Prostate gland (tissue), 2 donors: ENCODE results near the gene BPTF. TPM values are rescaled to one million over a fixed set of nuclear protein-coding genes. Genes with fewer than 3 reads are reported as not detected.

Experiments used
- DNase-seq: peaks from one replicate; pipeline ENCODE4 v3.0.0-alpha.2; 2019; ENCODE audit warnings: low spot score
- H3K27ac ChIP-seq, 2 donors: fragments of 200-600 bp; sonication (generic); 2 replicates each; pipeline ENCODE4 v1.5.1; 2017 to 2019
- H3K27me3 ChIP-seq: fragments of 200-600 bp; sonication (generic); replicated peaks from 2 replicates; pipeline ENCODE4 v1.5.1; 2019; ENCODE audit not compliant: insufficient read depth
- H3K36me3 ChIP-seq, 2 donors: fragments of 200-600 bp; sonication (generic); 1 replicate in 1 of 2; 2 replicates in 1 of 2; pipeline versions ENCODE4 v1.5.1 to v1.8.1; 2017 to 2019
- H3K4me1 ChIP-seq: fragments of 200-600 bp; sonication (generic); replicated peaks from 2 replicates; pipeline ENCODE4 v1.5.1; 2019
- H3K4me3 ChIP-seq, 2 donors: fragments of 200-600 bp; sonication (generic); 2 replicates each; pipeline ENCODE4 v1.5.1; 2017 to 2019
- H3K9me3 ChIP-seq: fragments of 200-600 bp; sonication (generic); 2 replicates; pipeline ENCODE4 v1.5.1; 2017
- POLR2A ChIP-seq: fragments of 450-650 bp; IDR thresholded peaks from one replicate; pipeline ENCODE4 v1.6.1; 2016; ENCODE audit warnings: antibody characterized with exemption, mild to moderate bottlenecking
- POLR2AphosphoS5 ChIP-seq: sonication (generic); formaldehyde crosslinking; IDR thresholded peaks from one replicate; pipeline ENCODE4 v1.6.1; 2017; ENCODE audit warnings: antibody characterized with exemption
- WGBS: methylation state at CpG from one replicate; pipeline ENCODE4 v1.1.5; 2018; 5-methylcytosine and 5-hydroxymethylcytosine counted together
- intact Hi-C: fragments of 100-400 bp; cut with DNase I; formaldehyde crosslinking; loops from one replicate; pipeline ENCODE4 v1.14.2; 2022
- total RNA-seq, 2 donors: library from RNA; depleted of rRNA; stranded (reverse); fragments of >200 nt; gene quantifications; one replicate each; pipeline ENCODE4 v1.1.0, GENCODE V29; 2016
- TF ChIP-seq, protein P1 (sequence below), 4 experiments: fragments of 200-600 bp in 2 of 4; fragments of 450-650 bp in 2 of 4; sonication (generic) in 2 of 4; IDR thresholded peaks; 1 replicate in 3 of 4; 2 replicates in 1 of 4; pipeline ENCODE4 v1.5.1; 2016 to 2019; ENCODE audit warnings: antibody characterized with exemption in 4 of 4, mild to moderate bottlenecking in 2 of 4, moderate library complexity in 2 of 4

BPTF gene
- total RNA-seq, 2 donors from 2014 or later, result 70.5 to 138 TPM

- DNase-seq, result no peak
- TF ChIP-seq POLR2A (no peak), POLR2AphosphoS5 (no peak)
- TF ChIP-seq, protein P1, sequence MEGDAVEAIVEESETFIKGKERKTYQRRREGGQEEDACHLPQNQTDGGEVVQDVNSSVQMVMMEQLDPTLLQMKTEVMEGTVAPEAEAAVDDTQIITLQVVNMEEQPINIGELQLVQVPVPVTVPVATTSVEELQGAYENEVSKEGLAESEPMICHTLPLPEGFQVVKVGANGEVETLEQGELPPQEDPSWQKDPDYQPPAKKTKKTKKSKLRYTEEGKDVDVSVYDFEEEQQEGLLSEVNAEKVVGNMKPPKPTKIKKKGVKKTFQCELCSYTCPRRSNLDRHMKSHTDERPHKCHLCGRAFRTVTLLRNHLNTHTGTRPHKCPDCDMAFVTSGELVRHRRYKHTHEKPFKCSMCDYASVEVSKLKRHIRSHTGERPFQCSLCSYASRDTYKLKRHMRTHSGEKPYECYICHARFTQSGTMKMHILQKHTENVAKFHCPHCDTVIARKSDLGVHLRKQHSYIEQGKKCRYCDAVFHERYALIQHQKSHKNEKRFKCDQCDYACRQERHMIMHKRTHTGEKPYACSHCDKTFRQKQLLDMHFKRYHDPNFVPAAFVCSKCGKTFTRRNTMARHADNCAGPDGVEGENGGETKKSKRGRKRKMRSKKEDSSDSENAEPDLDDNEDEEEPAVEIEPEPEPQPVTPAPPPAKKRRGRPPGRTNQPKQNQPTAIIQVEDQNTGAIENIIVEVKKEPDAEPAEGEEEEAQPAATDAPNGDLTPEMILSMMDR (IDR thresholded peaks at IDR 0.05), result no peak
- H3K9me3 ChIP-seq, result no peaks in the 10 kb centered on the region
- no peaks in the 10 kb centered on the region for H3K36me3 ChIP-seq
- H3K4me3 ChIP-seq, result no peak overlapping the region
- WGBS, result 77% methylated on average over 5 of the region's 5 CpGs
- no peak overlapping the region for H3K27ac ChIP-seq
- intact Hi-C loops, result no loop called here
- no peaks in the 10 kb centered on the region for H3K4me1 ChIP-seq
- no peaks in the 10 kb centered on the region for H3K27me3 ChIP-seq
Observed at GRCh38 chr17:67813803-67814180, 11.5 kb upstream of the BPTF start.

GRCh38 chr17:67818110-67819002 is 6.9 kb upstream of the BPTF start:
- 63% methylated on average over 7 of the region's 7 CpGs for WGBS
- no peak overlapping the region for H3K27ac ChIP-seq
- no peaks in the 10 kb centered on the region for H3K27me3 ChIP-seq
- TF ChIP-seq POLR2AphosphoS5, result no peak
- TF ChIP-seq, protein P1 (IDR thresholded peaks at IDR 0.05), result no peak
- TF ChIP-seq POLR2A, result no peak
- H3K4me1 ChIP-seq, result no peaks in the 10 kb centered on the region
- intact Hi-C loops, result no loop called here
- H3K4me3 ChIP-seq, result no peak overlapping the region
- DNase-seq, result no peak
- no peaks in the 10 kb centered on the region for H3K36me3 ChIP-seq
- no peaks in the 10 kb centered on the region for H3K9me3 ChIP-seq

GRCh38 chr17:67819722-67820121 is 5.6 kb upstream of the BPTF start:
- no peaks in the 10 kb centered on the region for H3K27me3 ChIP-seq
- no peak overlapping the region for H3K27ac ChIP-seq
- DNase-seq, result no peak
- H3K4me3 ChIP-seq, result no peak overlapping the region
- H3K9me3 ChIP-seq, result no peaks in the 10 kb centered on the region
- intact Hi-C loops, result loop anchor here (10.0 kb wide), 1 partner anchor 445 kb away; the partner anchor contains the start of gene PITPNC1
- H3K4me1 ChIP-seq, result no peaks in the 10 kb centered on the region
- WGBS, result 98% methylated on average over 5 of the region's 5 CpGs
- TF ChIP-seq, protein P1 (IDR thresholded peaks at IDR 0.05), result no peak
- TF ChIP-seq POLR2AphosphoS5, result no peak
- no peak for TF ChIP-seq POLR2A
- no peaks in the 10 kb centered on the region for H3K36me3 ChIP-seq

DNA sequence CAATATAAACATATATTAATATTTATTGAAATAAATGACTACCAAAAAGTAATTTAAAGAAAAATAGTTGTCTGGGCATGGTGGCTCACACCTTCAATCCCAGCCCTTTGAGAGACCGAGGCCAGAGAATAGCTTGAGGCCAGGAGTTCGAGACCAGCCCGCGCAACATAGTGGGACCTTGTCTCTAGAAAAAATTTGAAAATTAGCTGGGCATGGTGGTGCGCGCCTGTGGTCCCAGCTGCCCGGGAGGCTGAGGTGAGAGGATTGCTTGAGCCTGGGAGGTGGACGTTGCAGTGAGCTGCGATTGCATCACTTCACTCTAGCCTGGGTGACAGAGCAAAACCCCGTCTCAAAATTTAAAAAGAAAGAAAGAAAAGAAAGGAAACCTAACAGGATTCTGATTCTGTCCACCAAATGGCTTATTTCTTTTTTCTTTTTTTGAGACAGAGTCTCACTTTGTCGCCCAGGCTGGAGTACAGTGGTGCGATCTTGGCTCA is 3.4 kb upstream of the BPTF start:
- no peak for DNase-seq
- intact Hi-C loops, result loop anchor here (10.0 kb wide), 1 partner anchor 447 kb away; the partner anchor contains the start of gene PITPNC1
- H3K4me1 ChIP-seq, result no peaks in the 10 kb centered on the region

More for the DNA sequence above, 3.4 kb upstream of the BPTF start:
- WGBS, result 91% methylated on average over 12 of the region's 12 CpGs
- Histone ChIP-seq H3K27ac (no peak overlapping the region), H3K9me3 (no peaks in the 10 kb centered on the region), H3K4me3 (no peak overlapping the region), H3K36me3 (no peaks in the 10 kb centered on the region), H3K27me3 (no peaks in the 10 kb centered on the region)
- no peak for TF ChIP-seq POLR2AphosphoS5
- TF ChIP-seq, protein P1 (IDR thresholded peaks at IDR 0.05), result no peak
- TF ChIP-seq POLR2A, result no peak
